Right cardiac atrium (tissue), 5 donors: ENCODE results near the gene SLC6A6. TPM values are rescaled to one million over a fixed set of nuclear protein-coding genes. Genes with fewer than 3 reads are reported as not detected.

Experiments
- ATAC-seq, 2 donors: fragments of 200-7000 bp; cut with Tn5 transposase; one replicate each; pipeline versions ENCODE4 v1.8.0 to v1.9.1; 2020; ENCODE audit warnings: moderate library complexity in 2 of 2, mild to moderate bottlenecking in 1 of 2
- DNase-seq, 3 donors: peaks; one replicate each; pipeline ENCODE4 v3.0.0-alpha.2; 2020
- H3K27ac ChIP-seq: one replicate; pipeline ENCODE4 v1.5.1; 2013; ENCODE audit warnings: mild to moderate bottlenecking, low read length, control low read depth, moderate library complexity
- H3K27me3 ChIP-seq: one replicate; pipeline ENCODE4 v1.6.1; 2013; ENCODE audit not compliant: control insufficient read depth, insufficient read depth
- H3K4me1 ChIP-seq: one replicate; pipeline ENCODE4 v1.6.1; 2013; ENCODE audit warnings: low read length; ENCODE audit not compliant: control insufficient read depth, insufficient read depth
- H3K4me3 ChIP-seq: one replicate; pipeline ENCODE4 v1.5.1; 2013; ENCODE audit warnings: low read length, control low read depth
- H3K9me3 ChIP-seq: one replicate; pipeline ENCODE4 v1.6.1; 2013; ENCODE audit warnings: low read length; ENCODE audit not compliant: control insufficient read depth
- WGBS: extraction: QIAGEN DNeasy Blood & Tissue Kit; methylation state at CpG from one replicate; pipeline ENCODE4 v1.1.7; 2013; 5-methylcytosine and 5-hydroxymethylcytosine counted together
- intact Hi-C, 4 donors: fragments of 100-400 bp; cut with DNase I; formaldehyde crosslinking; loops; one replicate each; pipeline versions ENCODE4 v1.11.0 to v1.14.0; 2022 to 2023
- polyA plus RNA-seq: library from polyadenylated mRNA; stranded (reverse); fragments of 200-250 nt; gene quantifications from one replicate; pipeline ENCODE4 v1.2.3, GENCODE V29; 2013
- total RNA-seq, 4 donors: library from RNA; stranded (reverse); fragmentation: NEBNext Ultra II Directional; extraction: Animal tissue kit (Norgen Biotek cat#: 25700); gene quantifications; one replicate each; pipeline ENCODE4 v1.2.1, GENCODE V29; 2021
- donor health status: healthy with polysubstance abuse.
- donor health status: DM: no; HTN: yes; CAD: no.
- donor health status: DM: no; HTN: no; CAD: no.
- donor health status: DM: no; HTN: yes; CAD: no; lungs with severe emphysema.
- donor health status: DM: yes; HTN: yes; CAD: no.

Gene SLC6A6
- total and polyA plus RNA-seq, 5 donors = 21.3 to 106 (median 31.6) TPM

DNA sequence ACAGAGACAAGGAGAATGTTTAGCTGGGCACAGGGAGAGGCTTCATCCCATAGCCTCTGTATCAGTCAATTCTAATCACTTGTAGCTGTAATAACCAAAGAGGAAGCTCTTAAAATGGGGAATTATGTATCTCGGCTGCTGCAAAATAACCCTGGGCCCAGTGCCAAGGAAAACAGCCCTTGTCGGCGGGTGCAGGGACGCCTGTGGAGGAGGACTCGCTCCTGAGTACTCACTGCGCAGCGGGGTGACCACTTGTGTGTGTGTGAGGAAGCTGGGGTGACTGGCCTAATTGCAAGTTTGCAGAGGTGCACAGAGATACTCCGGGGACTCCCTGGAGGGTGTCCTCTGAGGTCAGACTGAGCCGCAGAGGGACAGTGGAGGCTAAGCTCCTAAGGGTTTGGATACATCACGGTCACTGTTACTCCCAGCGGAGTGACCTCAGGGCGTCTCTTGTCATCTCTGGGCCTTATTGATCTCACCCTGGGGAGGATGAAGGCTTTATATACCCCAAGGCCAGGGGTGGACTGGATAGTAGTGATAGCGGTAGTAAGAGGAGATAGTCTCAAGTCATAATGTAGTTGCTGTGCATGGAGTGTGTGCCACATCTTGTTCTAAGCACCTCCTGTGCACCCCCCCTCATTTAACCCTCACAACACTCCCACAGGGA, 37.2 kb downstream of the SLC6A6 start:
- no peak overlapping the region for H3K4me3 ChIP-seq
- 14% methylated on average over 13 of the region's 13 CpGs for WGBS
- H3K27me3 ChIP-seq = no peaks in the 10 kb centered on the region
- peak; percentile 77 to 92 (median 89) for DNase-seq
- intact Hi-C loops = no loop called here
- H3K4me1 ChIP-seq = peaks cover 35% of the 10 kb centered on the region
- ATAC-seq = peak; percentile 20 to 54
- H3K9me3 ChIP-seq = no peaks in the 10 kb centered on the region
- peak overlapping the region; percentile 43 for H3K27ac ChIP-seq

DNA sequence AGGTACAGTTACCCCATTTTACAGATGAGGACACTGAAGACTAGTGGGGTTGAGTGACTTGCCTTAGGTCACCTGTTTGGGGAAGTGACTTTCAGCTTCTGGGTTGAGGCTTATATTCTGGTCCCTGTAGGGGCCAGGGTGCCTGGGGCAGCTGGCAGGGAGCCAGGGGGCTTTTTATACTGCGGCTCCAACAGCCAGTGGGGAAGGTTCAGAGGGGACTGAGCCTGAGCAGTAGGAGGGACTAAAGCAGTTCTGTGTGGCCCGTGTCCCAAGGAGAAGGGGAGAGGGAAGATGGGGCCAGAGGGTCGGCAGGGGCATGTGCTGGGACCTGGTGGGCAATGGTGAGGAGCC, 37.7 kb downstream of the SLC6A6 start:
- Histone ChIP-seq H3K4me1 (peaks cover 32% of the 10 kb centered on the region), H3K9me3 (no peaks in the 10 kb centered on the region), H3K27me3 (no peaks in the 10 kb centered on the region), H3K27ac (peak overlapping the region; percentile 49), H3K4me3 (no peak overlapping the region)
- WGBS = 53% methylated on average over 3 of the region's 3 CpGs
- DNase-seq = peak in 1 of 3 donors; percentile 58
- intact Hi-C loops = no loop called here
- no peak for ATAC-seq

DNA sequence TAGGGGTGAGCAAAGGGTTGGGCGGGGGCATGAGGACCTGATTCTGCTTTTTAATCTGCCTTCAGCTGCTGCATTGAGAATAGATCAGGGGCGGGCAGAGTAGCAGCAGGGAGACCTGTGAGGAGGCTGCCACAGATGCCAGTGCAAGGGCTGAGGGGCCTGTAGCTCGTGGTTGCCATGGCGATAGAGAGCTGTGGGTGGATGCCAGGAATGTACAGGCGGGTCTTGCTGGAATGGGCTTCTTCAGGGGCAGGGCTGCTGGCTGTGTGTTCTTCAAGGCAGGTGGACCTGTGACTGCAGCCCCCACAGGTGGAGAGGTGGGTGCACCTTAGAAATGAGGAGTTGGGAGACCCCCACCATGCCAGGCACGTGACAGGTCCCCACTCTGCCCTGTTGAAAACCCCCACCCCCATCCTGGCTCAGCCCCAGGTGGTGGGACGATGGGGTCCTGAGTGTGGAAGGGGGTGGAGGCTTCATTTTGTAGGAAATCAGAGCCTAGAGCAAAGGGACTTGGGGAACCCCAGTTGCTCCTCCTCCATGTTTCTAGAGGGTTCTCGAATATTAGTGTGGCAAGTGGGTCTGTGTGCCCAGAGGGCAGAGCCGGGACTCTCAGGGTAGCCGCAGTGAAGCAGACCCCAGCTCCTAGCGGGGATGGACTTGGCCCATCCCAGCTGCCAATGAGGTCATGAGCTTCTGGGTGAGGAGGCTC, 38.3 kb downstream of the SLC6A6 start:
- Histone ChIP-seq H3K27me3 (no peaks in the 10 kb centered on the region), H3K27ac (peak overlapping the region; percentile 49), H3K9me3 (no peaks in the 10 kb centered on the region), H3K4me1 (peaks cover 28% of the 10 kb centered on the region), H3K4me3 (no peak overlapping the region)
- ATAC-seq (peak in 1 of 2 donors; percentile 4), DNase-seq (peak in 2 of 3 donors; percentile 55 to 65)
- intact Hi-C loops = no loop called here
- 65% methylated on average over 11 of the region's 11 CpGs for WGBS

DNA sequence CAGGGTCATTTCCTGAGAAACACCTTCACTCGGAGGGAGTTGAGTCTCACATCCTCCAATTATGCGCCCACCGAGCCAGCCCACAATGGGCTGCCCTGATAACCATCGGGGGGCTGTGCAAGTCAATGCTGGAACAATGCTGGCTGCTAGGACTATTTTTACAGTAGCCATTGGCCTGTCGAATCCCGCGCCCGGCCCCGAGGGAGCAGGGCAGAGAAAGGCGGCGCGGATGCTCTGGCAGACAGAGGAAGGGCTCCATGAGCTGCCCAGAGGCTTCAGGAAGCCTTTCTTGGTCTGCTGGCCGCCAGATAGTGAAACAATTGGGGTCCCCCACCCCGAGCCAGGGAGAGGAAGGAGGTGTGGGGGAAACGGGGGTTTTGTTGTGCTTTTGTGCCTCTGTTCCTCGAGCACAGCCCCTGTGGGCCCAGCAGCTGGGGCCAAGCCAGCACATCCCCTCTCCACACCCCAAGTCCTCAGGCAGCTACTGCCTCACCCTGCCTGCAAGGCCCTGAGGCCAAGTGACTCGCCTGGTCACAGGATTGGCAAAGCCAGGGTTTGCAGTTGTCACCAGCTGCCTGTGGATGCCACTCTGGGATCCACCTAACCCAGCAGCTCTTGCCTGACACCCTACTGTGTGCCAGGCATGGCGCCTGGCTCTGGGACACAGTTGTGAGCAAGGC, 39.0 kb downstream of the SLC6A6 start:
- peak; percentile 42 to 81 (median 71) for DNase-seq
- Histone ChIP-seq H3K27ac (no peak overlapping the region), H3K27me3 (no peaks in the 10 kb centered on the region), H3K4me3 (no peak overlapping the region), H3K4me1 (peaks cover 27% of the 10 kb centered on the region), H3K9me3 (no peaks in the 10 kb centered on the region)
- WGBS = 71% methylated on average over 18 of the region's 18 CpGs
- ATAC-seq = peak; percentile 38 to 62
- intact Hi-C loops = no loop called here

DNA sequence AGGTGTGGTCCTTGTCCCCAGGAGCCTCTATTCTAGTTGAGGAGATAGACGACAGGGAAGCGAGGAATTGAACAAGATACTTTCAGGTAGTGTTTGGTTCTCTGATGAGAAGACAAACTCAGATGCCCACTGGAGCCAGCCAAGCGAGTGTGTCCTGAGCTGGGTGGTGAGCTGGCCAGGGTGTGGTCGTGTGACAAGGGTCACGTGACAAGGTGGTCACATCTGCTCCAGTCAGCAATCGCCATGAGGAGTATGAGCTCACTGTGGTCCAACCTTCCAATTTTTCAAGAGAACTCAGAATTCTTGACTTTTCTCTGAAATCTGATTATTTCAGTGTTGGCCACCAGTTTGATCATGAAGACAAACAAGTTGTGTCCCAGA, 39.5 kb downstream of the SLC6A6 start:
- H3K4me1 ChIP-seq = peaks cover 22% of the 10 kb centered on the region

DNA sequence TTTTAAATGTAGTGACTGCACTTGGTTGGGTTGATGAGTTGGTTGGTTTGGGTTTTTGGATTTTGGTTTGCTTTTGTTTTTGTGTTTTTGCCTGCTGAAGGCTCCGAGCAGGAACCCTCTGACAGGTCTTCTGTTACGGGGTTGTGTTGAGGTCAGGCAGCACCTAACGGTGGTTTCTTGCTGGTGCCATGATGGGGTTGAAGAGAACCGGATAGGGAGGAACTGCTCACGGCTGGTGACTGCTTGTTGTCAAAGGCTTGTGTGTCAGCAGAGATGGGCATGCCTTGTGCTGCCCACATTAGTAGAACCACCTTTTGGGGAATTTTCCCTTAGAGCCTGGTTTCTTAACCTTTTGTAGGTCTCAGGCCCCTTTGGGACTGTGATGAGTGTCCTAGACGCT, 42.0 kb downstream of the SLC6A6 start:
- intact Hi-C loops = no loop called here
- 97% methylated on average over 6 of the region's 6 CpGs for WGBS
- H3K27ac ChIP-seq = no peak overlapping the region

More for the DNA sequence above, 39.5 kb downstream of the SLC6A6 start:
- WGBS = 81% methylated on average over 6 of the region's 6 CpGs
- Histone ChIP-seq H3K27me3 (no peaks in the 10 kb centered on the region), H3K9me3 (no peaks in the 10 kb centered on the region), H3K27ac (no peak overlapping the region), H3K4me3 (no peak overlapping the region)
- DNase-seq (peak in 1 of 3 donors; percentile 44), ATAC-seq (no peak)
- intact Hi-C loops = no loop called here

DNA sequence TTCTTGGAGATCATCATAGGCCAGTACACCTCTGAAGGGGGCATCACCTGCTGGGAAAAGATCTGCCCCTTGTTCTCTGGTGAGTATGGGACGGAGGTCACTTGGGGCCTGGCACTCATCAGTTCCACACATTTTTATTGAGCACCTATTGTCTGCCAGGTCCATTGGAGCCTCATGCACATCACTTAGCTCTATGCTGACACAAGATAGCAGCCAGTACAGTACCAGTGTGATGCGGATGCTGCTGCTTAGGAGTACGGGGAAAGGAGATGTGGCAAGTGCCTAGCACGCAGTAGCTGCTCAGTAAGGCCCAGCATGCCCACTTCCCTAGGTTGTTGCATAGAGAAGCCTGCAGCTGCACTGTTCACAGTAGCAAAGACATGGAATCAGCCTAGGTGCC, 43.4 kb downstream of the SLC6A6 start:
- Histone ChIP-seq H3K9me3 (no peaks in the 10 kb centered on the region), H3K27me3 (no peaks in the 10 kb centered on the region), H3K27ac (no peak overlapping the region), H3K4me1 (no peaks in the 10 kb centered on the region), H3K4me3 (no peak overlapping the region)
- WGBS = 98% methylated on average over 4 of the region's 4 CpGs
- intact Hi-C loops = no loop called here
- ATAC-seq (no peak), DNase-seq (no peak)

More for the DNA sequence above, 42.0 kb downstream of the SLC6A6 start:
- H3K9me3 ChIP-seq = no peaks in the 10 kb centered on the region
- peaks cover 11% of the 10 kb centered on the region for H3K4me1 ChIP-seq
- no peak for ATAC-seq
- no peaks in the 10 kb centered on the region for H3K27me3 ChIP-seq
- DNase-seq = no peak
- H3K4me3 ChIP-seq = no peak overlapping the region

DNA sequence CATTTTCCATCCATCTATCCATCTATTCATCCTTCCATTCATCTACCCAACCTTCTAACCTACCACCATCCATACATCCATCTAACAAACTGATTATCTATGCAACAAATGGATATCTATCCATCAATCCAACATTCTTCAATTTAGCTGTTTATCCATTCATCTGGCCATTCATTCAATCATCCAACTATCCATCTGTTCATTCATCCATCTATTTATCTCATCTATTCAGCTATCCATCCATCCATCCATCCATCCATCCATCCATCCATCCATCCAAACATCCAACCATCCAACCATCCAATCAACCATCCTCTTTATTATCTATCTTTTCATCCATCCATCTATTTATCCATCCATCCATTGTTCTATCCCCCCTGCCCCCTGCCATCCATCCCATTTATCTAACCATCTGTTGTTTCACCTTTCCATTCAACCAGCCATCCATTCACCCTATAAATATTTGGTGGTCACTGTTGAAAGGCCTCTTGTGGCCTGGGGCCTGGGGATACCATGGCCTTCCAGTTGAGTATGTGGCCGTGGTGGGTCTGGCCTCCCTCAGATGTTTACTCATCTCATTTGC, 44.7 kb downstream of the SLC6A6 start:
- no peaks in the 10 kb centered on the region for H3K9me3 ChIP-seq
- 98% methylated on average over 1 of the region's 1 CpG for WGBS
- no peak overlapping the region for H3K4me3 ChIP-seq
- no peak for DNase-seq
- ATAC-seq = no peak
- peaks cover 5% of the 10 kb centered on the region for H3K4me1 ChIP-seq
- intact Hi-C loops = no loop called here
- no peaks in the 10 kb centered on the region for H3K27me3 ChIP-seq
- no peak overlapping the region for H3K27ac ChIP-seq

DNA sequence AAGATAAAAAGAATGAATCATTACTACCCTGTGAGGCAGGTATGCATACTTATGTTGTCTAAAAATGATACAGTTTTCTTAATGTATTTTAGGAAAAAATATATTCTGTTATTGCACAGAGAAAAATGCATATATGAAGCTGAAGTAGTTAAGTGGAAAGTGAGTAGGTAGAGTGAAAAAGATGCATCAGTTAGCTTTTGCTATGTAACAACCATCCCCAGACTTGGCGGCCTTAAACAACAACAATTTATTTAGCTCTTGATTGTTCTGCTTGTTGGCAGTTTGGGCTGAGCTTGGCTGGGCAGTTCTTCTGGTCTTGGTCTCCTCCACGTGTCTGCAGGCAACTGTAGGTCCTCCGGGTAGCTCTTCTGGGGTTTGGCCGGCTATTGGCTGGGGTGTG, 45.7 kb downstream of the SLC6A6 start:
- Histone ChIP-seq H3K27me3 (no peaks in the 10 kb centered on the region), H3K9me3 (no peaks in the 10 kb centered on the region), H3K4me1 (peaks cover 11% of the 10 kb centered on the region), H3K4me3 (no peak overlapping the region), H3K27ac (no peak overlapping the region)
- intact Hi-C loops = no loop called here
- 86% methylated on average over 4 of the region's 4 CpGs for WGBS
- DNase-seq (no peak), ATAC-seq (no peak)

DNA sequence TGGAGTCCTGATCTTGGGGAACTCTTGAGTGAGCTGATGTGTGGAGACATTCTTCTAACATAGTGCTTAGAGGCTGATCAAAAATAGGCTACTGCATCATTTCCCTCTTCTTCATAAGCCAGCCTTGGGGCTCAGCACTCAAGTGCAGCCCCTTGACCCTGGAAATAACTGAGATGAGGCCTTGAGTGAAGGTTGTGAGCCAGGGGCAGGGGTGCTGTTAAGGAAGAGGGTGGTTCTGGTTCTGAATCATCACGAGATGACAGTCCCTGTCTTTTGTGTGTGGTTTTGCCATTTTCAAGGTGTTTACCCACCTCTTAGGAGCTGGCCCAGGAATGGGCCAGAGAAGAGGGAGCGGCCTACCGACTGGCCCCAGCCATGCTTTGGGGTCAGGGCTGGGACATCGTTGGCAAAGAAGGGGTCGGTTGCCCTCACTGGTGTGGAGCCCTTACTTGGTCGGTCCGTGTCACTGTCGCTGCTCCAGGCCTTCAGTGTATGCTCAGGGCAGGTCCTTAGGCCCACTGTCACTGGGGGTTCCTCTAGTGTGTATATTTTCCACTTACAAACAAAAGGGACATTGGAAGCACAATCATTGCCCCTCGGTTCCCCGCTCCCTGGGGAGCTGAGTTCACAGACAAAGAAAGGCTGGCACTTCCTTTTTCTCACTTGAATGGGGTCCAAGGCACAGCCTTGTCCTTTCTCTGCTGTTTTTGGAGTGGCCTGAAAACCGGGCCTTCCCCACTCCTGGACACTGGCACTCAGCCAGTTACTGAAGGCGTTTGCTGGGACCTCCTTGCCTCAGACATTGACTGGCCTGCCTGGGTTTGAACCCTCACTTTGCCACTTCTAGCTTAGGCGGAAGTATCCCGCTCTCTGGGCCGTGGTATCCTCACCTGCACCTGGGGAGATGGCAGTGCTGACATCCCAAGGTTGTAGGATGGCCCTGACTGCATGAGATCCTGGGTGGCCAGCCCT, 46.6 kb downstream of the SLC6A6 start:
- H3K4me1 ChIP-seq = peaks cover 19% of the 10 kb centered on the region

More for the DNA sequence above, 46.6 kb downstream of the SLC6A6 start:
- intact Hi-C loops = no loop called here
- H3K27me3 ChIP-seq = no peaks in the 10 kb centered on the region
- DNase-seq (peak in 2 of 3 donors; percentile 28 to 41), ATAC-seq (no peak)
- H3K27ac ChIP-seq = no peak overlapping the region
- H3K4me3 ChIP-seq = no peak overlapping the region
- WGBS = 81% methylated on average over 15 of the region's 15 CpGs
- H3K9me3 ChIP-seq = no peaks in the 10 kb centered on the region
